Calu3 (cell line): ENCODE data around the gene FAM118B. TPM values are rescaled to one million over a fixed set of nuclear protein-coding genes. Genes with fewer than 3 reads are reported as not detected.
"Not testable (repeated sequence)": the region's sequence is repeated elsewhere in the genome, so short reads cannot be mapped to it uniquely, and the experiment has no call there.

Source experiments
- BruUV-seq: library from RNA; stranded (reverse); fragments of 400-500 nt; replicated peaks from 2 replicates; lab custom pipeline; 2021; lab: Mats Ljungman, UMichigan
- CTCF ChIA-PET: fragments of 300-600 bp; sonication (Branson Sonifier 250); formaldehyde crosslinking; loops from one replicate; lab custom pipeline; 2022; ENCODE audit warnings: antibody characterized with exemption; lab: Charles Lee
- DNase-seq: peaks from one replicate; pipeline ENCODE4 v3.0.0; 2022
- H3K27ac Mint-ChIP-seq: one replicate; pipeline ENCODE4 v1.8.0; 2022; ENCODE audit warnings: mixed read lengths; ENCODE audit not compliant: unreplicated experiment
- H3K27me3 Mint-ChIP-seq: one replicate; pipeline ENCODE4 v1.8.0; 2022; ENCODE audit warnings: mixed read lengths; ENCODE audit not compliant: unreplicated experiment
- H3K36me3 Mint-ChIP-seq: one replicate; pipeline ENCODE4 v1.8.0; 2022; ENCODE audit warnings: mild to moderate bottlenecking, moderate library complexity, mixed read lengths; ENCODE audit not compliant: insufficient read depth, unreplicated experiment
- H3K4me1 Mint-ChIP-seq: one replicate; pipeline ENCODE4 v1.8.0; 2022; ENCODE audit warnings: mild to moderate bottlenecking, low read depth, mixed read lengths; ENCODE audit not compliant: unreplicated experiment
- H3K4me3 Mint-ChIP-seq: one replicate; pipeline ENCODE4 v1.8.0; 2022; ENCODE audit warnings: mild to moderate bottlenecking, low read depth, moderate library complexity, mixed read lengths; ENCODE audit not compliant: unreplicated experiment
- H3K9me3 Mint-ChIP-seq: one replicate; pipeline ENCODE4 v1.8.0; 2022; ENCODE audit warnings: low read depth, mixed read lengths; ENCODE audit not compliant: unreplicated experiment
- CTCF ChIP-seq: fragments of 200-600 bp; IDR thresholded peaks from one replicate; pipeline ENCODE4 v1.8.0; 2022; ENCODE audit warnings: antibody characterized with exemption; ENCODE audit not compliant: unreplicated experiment
- intact Hi-C: fragments of 100-400 bp; cut with micrococcal nuclease; formaldehyde crosslinking; loops from one replicate; pipeline ENCODE4 v1.10.0; 2022; ENCODE audit not compliant: unreplicated experiment
- total RNA-seq: library from RNA; stranded (reverse); gene quantifications from 2 replicates; pipeline ENCODE4 v1.2.3, GENCODE V29; 2022

Gene FAM118B
- total RNA-seq, 1 experiment from 2014 or later = 15.7 TPM

DNA sequence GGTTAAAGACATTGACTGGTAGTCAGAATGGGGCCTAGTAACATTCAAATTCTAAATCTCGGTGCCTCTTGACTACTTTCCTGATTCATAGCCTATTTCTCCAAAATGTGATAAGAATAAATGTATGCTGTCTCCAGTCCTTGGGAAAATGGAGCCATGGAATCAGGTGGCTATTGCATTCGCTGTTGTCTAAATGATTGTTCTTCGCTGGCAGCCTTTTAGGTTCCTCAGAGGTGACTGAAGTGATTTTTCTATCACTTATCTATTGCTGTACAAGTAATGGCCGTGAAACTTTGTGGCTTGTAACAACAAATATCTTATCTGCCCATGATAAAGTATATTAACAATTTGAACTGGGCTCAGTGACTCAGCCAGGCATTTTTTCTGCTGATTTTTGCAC is 41.7 kb downstream of the FAM118B start:
- CTCF ChIA-PET = no interaction called here
- no peaks in the 10 kb centered on the region for H3K4me1 Mint-ChIP-seq
- no peak overlapping the region for H3K4me3 Mint-ChIP-seq
- no peaks in the 10 kb centered on the region for H3K27me3 Mint-ChIP-seq
- no TSS peak for BruUV-seq
- H3K27ac Mint-ChIP-seq = no peak overlapping the region
- TF ChIP-seq CTCF = no peak
- intact Hi-C loops = no loop called here
- no peaks in the 10 kb centered on the region for H3K9me3 Mint-ChIP-seq
- no peak for DNase-seq
- H3K36me3 Mint-ChIP-seq = peaks cover 14% of the 10 kb centered on the region

GRCh38 chr11:126254819-126255218 is 43.2 kb downstream of the FAM118B start:
- Mint-ChIP-seq H3K9me3 (no peaks in the 10 kb centered on the region), H3K4me3 (no peak overlapping the region), H3K36me3 (peaks cover 14% of the 10 kb centered on the region), H3K27ac (no peak overlapping the region), H3K27me3 (no peaks in the 10 kb centered on the region), H3K4me1 (no peaks in the 10 kb centered on the region)
- BruUV-seq = no TSS peak
- DNase-seq = no peak
- intact Hi-C loops = no loop called here
- no peak for TF ChIP-seq CTCF
- CTCF ChIA-PET = no interaction called here

GRCh38 chr11:126255507-126255906 is 43.9 kb downstream of the FAM118B start:
- H3K4me1 Mint-ChIP-seq, intact Hi-C loops, DNase-seq, H3K9me3 Mint-ChIP-seq, H3K27me3 Mint-ChIP-seq, CTCF ChIA-PET, BruUV-seq, H3K4me3 Mint-ChIP-seq, H3K27ac Mint-ChIP-seq: not testable (repeated sequence)
- peaks cover 14% of the 10 kb centered on the region for H3K36me3 Mint-ChIP-seq

- no TSS peak for BruUV-seq
- no peak for DNase-seq
- Mint-ChIP-seq H3K27me3 (no peaks in the 10 kb centered on the region), H3K27ac (no peak overlapping the region), H3K9me3 (no peaks in the 10 kb centered on the region), H3K4me3 (no peak overlapping the region), H3K36me3 (peaks cover 18% of the 10 kb centered on the region), H3K4me1 (no peaks in the 10 kb centered on the region)
- intact Hi-C loops = no loop called here
- no peak for TF ChIP-seq CTCF
- CTCF ChIA-PET = no interaction called here
Measured at GRCh38 chr11:126256216-126256615, 44.6 kb downstream of the FAM118B start.

DNA sequence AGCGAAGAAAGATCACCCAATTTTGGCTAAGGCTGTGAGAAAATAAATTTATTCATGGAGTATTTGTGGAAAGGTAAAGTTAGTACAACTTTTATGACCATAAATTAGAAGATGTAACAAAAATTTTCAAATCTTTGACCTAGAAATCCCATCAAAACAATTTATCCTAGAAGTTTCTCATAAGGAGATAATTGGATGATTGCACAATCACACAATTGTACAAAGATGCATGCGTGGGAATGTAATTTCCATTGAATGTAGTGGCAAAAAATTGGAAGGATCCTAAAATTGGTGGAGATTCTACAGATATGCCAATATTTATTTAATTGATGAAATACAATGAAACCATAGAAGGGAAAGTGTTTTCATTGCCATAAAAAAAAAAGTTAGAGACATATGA is 45.6 kb downstream of the FAM118B start:
- H3K36me3 Mint-ChIP-seq = peaks cover 20% of the 10 kb centered on the region
- no peak overlapping the region for H3K27ac Mint-ChIP-seq
- intact Hi-C loops = no loop called here
- no peaks in the 10 kb centered on the region for H3K27me3 Mint-ChIP-seq
- H3K4me3 Mint-ChIP-seq = no peak overlapping the region
- H3K4me1 Mint-ChIP-seq = no peaks in the 10 kb centered on the region
- H3K9me3 Mint-ChIP-seq = no peaks in the 10 kb centered on the region
- CTCF ChIA-PET = no interaction called here
- DNase-seq = no peak
- TF ChIP-seq CTCF = no peak
- BruUV-seq = no TSS peak
